HG03457 (cell line): ENCODE measurements around the gene SLC5A9.

ENCODE experiments used
- ATAC-seq: cut with Tn5 transposase; IDR thresholded peaks from one replicate; pipeline ENCODE4 v1.9.1; 2021; ENCODE audit warnings: moderate number of reproducible peaks; ENCODE audit not compliant: unreplicated experiment

Gene SLC5A9

DNA sequence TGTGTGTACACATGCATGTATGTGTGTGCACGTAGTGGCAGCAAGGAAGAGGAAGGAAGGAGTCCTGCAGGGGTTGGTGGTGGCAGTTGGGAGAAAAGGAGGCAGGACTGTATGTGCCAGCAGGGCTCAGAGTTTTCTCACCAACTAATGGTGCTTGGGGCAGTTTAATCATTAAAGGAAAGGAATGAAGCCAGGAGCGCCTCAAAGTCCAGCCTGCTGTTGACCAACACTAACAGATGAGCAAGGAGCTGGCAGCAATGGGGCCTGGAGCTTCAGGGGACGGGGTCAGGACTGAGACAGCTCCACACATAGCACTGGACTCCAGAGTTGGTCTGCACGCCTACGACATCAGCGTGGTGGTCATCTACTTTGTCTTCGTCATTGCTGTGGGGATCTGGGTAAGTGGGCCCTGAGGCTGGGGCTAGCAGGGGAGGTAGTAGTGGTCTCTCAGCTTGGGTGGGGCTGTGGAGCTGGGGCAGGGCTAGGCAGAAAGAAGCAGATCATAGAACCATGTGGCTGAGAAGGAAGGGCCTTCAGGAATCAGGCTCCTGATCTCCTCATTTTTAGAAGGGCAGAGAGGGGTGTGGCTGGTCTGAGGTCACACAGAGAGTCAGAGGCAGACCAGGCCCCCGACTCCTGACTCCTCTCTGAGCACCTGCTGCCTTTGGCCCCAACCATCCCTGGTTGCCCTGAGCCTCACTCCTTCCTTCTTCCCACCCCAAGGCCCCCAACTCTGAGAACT is at the start of gene SLC5A9:
Gene SLC5A9, plus strand, starts transcription at position 216 of the 742 bp plus-strand sequence. Its CDS starts 21 bp downstream, at position 237.
- no peak for ATAC-seq

DNA sequence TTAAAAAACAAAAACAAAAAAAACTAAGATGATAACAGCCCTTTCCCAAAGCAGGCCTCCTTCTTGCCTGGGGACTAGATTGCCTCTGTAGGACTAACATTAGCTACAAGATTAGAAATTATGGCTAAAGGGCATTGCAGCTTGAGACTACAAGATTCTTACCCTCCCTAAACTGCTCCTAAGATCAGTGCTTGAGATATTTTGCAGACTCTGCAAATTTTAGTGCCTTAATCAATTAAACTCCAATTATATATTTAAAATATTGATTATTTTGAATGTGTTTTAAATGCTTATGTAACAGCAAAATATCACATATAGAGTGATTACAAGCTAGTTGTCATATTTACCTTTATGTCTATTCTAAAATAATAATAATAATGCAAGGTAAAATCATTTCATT is 47.4 kb upstream of the SLC5A9 start:
- no peak for ATAC-seq

DNA sequence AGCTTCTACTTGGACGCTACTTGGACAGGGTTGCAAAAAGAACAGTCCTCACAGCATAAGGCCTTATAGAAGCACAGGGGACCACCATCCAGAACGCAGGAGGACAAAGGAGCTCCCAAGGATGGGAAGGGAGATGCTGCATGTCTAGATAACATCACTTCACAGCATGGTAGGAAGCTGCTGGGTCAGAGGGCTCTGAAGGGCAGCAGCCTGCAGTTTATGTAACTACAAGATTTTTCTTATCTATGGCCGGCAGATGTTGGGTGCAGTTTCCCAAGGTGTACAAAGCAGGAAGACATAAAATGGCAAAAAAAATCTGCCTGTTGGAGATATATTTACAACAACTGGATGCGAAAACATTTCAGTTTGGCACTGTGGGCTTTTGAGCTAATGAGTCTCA is 45.3 kb upstream of the SLC5A9 start:
- no peak for ATAC-seq

DNA sequence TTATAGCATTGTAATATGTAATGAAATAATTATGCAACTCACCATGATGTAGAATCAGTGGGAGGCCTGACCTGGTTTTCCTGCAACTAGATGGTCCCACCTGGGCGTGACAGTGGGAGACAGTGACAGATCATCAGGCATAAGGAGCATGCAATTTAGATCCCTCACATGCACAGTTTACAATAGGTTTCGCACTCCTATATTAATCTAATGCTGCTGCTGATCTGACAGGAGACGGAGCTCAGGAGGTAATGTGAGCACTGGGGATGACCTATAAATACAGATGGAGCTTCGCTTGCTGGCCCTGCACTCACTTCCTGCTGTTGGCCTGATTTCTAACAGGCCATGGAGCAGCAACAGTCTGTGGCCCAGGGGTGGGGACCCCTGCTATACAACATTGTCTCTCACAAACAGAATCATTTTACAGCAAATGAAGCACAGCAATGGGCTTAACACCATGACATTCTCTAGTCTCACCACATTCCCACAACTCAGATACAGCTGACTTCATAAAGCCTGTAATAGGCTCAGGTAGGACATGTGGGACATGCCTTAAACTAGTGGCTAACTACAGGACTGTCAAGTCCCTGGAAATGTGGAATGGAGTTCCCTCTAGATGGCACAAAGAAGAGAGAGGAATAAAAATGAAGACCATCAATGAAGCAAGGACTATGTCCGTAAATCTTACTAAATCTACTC is 40.7 kb upstream of the SLC5A9 start:
- ATAC-seq, result no peak

DNA sequence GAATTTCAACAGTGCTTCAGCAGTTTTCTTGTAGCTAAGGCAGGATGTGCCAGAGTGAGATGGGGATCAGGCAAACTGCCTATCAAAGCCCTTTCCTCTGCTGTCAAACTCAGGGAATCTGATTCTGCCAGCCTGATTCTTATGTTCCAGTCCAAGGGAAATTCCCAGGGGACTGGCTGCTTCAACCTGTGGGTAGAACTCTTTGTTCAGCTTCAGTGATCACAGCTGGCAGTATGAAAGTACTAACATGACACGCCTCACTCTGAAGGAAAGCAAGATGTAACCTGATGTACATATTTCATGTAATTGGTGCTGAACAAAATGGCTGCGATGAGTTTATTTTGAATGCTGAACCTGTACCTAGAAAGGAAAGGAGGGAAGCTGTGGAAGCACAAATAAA is 40.1 kb upstream of the SLC5A9 start:
- ATAC-seq, result no peak

DNA sequence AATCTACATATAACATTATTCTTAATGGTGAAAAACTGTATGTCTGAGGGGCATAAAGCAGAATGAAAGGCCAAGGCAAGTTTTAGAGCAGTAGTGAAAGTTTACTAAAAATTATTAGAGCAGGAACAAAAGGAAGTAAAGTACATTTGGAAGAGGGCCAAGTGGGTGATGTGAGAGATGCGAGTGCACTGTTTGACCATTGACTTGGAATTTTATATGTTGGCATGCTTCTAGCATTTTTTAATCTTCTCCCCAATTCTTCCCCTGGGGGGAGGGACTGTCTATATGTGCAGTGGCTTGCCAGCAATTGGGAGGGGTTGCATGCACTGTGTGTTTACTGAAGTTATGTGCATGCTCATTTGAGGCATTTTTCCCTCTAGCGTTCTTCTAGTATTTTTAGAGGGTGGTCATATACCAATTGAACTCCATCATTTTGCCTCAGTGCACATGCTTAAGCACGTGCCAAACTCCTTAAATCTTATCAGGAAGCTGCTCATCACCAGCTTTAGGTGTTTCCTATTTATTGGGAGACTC is 36.1 kb upstream of the SLC5A9 start:
- no peak for ATAC-seq

DNA sequence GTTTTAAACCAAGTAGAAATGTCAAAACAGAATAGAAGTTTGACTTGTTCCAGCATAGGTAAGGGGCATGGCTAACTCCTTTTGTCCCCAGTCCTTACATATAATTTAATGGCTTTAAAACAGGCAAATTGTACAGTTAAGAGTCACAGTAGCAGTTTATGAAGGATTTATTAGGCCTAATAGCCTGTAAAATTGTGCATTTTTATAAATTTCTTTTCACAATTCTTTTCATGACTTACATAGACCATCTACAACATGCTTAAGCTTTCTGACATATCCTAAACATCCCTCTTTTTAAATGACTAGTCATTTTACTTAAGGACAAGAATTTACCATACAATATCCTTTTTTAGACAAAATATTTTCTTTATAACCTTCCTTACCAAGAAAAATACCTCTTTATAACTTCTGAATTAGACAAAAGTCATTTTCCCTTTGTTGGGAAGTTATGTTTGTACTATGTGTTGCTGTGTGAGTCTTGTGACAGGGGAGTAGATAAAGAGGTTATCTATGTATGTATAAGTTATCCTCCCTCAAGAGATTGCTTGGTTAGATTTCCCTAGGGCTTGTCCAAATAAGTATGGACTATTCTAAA is 34.5 kb upstream of the SLC5A9 start:
- ATAC-seq, result no peak

DNA sequence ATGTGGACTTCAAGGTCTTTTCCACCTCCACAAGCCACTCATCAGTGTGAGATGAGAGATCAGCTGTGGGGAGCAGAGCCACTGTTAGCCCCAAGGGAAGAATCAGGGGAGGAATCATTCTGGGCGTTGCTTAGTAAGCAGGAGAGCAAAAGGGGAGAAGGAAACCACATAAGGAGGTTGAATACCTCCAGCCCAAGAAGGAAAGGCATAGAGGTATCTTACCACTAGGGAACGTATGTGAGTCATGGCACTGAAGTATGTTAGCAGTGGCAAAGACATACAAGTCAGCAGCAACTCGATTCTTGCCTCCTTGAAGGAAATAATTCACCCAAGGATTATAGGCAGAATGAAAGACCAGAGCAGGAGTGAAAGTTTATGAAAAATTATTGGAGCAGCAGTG is 31.6 kb upstream of the SLC5A9 start:
- ATAC-seq, result no peak

DNA sequence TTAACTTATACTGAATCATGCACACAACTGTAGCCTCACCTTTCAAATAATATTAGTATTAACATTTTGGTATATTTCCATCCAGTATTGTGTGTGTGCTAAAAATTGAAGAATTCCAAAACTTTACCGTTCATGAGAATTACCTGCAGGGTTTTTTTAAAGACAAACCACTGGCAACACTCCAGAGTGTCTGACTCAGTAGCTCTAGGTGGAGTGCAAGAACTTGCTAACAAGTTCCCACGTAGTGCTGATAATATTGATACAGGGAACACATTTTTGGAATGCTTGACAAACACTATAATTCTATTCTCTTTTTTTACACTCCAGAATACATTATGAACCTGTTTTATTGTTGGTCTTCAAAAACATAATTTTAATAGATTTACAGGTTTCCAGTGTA is 27.7 kb upstream of the SLC5A9 start:
- no peak for ATAC-seq

DNA sequence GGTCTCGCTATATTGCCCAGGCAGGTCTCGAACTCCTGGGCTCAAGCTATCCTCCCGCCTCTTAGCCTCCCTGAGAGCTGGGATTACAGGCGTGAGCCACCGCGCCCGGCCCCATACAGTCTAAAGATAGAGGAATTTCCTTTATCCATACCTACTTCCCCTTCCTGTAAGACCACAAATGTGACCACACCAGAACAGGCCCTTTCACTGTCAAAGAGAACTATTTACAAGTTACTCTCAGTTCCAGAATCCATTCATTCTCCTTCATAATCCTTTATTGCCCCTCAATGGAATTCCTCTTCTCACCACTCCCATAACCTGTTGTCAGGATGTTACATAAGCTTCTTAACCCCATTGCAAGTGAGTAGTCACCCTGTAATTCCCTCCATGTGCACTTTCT is 26.3 kb upstream of the SLC5A9 start:
- no peak for ATAC-seq

DNA sequence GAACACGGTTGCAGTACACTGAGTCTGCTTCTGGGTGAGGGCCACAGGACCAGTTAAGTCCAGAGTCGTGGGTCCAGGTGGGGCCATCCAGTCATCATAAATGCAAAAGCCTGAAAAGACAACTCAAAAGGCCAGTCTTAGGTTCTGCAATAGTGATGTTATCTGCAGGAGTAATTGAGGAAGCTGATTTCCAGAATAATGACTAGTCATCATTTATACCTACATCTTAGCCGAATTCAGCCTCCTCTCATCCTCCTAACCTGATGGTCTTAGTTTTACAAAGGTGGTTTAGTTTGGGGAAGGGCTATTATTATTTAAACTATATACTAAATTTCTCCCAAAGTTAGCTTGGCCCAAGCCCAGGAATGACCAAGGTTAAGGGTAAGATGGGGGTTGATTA is 23.5 kb upstream of the SLC5A9 start:
- ATAC-seq, result no peak

DNA sequence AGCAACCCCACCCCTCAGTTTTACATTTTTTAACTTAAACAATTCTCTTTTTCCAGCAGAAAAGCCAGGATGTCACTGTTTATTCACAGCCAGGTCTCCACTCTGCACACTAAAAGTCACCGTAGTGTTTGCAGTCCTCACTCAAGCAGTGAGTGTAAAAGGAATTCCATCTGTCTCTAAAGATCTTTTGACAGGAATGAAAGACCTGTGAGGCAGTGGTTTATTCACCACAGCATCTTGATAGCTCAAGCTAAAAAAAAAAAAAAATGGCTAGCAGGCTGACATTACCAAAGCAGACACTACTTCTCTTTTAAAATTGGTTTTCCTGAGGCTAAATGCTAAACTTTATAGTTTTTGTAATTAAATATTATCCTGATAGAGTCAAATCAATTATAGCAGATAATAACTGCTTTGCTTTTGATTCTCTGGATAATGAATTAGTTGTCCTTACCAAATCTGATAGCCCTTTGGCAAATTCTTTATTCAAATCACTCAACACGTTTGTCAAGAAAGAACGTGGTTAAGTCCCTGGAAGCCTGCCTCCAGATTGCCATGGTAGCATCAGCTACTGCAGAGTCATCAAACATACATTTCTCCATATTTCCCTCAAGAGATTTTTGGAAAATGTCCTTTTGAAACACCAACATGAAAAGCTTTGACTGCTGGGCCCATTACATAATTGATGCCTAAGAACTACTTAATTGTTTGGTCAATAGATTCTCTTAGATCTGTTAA is 22.2 kb upstream of the SLC5A9 start:
- no peak for ATAC-seq

DNA sequence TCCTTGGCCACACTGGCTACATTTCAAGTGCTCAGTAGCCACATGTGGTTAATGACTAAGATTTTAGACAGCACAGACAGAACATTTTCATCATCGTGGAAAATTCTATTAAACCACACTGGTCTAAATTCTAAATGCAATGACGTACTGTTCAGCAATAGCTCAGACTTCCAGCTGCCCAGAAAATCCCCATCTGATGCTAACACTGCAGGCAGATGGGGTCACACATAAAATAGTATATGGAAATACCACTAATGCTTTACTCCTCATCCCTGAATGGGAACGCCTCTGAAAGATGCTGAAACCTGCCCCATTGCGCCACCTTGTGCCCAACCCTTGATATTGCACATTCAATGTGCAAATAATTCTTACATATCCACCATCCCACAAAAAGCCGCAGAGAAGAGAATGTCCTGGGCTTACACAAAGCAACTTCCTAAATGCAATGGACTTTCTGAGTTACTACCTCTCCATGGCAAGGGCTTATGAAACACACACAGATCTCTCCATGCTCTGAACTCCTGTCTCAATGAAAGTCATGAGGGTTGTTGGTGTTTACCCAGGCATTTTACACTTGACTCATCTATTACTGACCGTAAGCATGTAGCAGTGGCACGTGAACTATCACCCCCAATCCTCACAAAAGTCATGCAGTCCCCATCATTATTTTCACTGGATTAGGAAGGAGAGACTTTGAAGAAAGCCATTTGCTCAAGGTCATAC is 20.3 kb upstream of the SLC5A9 start:
- ATAC-seq, result no peak

DNA sequence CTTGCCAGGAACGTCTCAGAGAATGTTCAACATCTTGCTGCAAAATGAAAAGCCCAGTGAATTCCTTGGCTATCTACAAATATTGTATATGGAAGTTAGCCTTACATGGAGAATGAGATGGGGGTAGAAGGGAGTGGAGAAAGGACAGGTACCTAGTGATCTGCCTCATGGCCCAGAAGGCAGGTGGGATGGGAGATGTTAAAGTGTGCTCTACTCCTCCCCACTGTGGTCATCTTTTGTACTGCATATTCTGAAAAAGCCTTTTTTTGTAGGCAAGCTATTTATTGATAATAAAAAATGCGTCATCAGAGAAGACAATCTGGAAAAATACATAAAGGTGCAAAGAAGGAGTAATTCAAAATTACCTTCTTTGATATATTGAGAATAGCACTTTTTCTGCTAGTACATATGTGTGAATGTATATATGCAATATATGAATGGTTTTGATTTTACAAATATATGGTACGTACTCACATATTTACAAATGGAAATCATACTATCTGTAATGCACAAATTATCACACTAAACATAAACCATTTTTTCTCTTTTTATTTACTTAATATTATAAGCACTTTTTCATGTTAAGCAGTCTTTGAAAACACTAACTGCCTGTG is 19.1 kb upstream of the SLC5A9 start:
- ATAC-seq, result no peak

DNA sequence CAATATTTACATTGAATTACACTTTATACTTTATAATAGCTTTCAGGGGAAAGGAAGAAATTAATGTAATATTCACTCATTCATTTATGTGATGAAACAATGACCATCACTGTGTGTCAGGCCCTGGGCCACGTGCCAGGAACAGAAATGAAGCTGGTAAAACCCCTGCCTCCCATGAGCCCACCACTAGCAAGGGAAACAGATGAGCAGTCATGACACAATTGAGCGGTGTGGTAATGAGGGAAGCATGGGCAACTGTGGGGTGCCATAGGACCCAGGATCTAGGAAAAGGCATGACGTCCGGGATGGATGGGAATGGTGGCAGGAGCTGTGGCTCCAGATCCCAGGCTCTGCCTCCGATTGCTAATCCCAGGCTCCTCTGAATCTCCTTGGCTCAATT is 17.0 kb upstream of the SLC5A9 start:
- no peak for ATAC-seq

DNA sequence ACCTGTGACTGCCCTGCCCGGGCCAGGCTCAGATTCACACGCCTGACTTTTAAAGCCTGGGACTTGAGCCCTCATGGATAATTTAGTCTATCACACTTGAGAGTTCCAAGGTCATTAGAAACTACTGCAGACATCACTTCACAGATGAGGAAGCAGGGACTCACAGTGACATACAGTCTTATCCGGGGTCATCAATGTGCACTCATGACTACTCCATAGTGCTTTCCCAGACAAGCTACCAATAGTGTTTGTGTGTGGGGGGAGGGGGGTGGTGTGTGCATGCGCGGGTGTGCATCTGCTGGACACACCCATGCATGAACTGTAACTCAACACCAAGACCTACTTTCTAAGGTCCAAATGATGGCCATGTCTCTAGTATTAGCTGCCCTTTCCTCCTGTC is 16.1 kb upstream of the SLC5A9 start:
- no peak for ATAC-seq

DNA sequence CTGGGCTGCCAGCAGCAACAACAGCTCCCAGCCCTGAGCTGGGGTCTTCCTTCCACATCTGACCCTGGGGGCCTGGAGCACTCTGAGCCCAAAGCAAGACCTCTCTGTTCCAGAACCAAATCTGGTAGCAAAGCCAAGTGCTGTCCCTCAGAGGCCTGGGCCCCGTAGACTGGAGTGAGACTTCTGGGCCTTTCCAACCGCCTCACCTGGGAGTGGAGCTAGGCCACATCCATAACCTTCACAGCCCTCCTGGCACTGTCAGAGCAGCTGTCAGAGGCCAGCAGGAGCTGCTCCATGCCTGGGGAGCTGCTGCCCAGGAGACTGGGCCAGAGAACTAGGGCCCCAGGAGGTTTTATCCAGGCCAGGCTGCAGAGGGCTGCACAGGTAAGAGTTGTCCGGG is 15.4 kb upstream of the SLC5A9 start:
- ATAC-seq, result no peak

DNA sequence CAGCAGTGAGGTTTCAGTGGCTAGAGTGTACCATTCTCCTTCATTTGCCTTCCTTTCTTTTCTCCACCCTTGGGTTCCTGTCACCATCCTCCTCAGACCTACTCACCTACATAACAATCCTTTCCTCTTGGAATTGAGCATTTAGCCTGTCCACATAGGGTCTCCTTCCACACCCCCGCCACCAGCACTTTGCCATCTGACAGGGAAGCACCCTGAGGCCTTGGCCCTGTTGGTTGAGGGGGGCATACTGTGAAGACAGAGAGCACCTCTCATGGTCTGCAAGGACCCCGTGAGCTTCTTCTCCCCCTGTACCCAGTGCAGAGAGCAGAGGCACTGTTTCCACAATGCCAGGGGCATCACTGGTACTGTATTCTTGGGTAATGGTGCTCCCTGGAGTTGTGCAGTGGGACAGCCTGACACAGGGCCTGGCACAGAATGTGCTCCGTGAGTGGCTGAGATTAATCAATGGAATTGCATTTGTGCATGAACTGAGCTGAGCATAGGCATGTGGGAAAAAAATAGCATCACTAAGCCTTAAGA is 14.9 kb upstream of the SLC5A9 start:
- no peak for ATAC-seq

DNA sequence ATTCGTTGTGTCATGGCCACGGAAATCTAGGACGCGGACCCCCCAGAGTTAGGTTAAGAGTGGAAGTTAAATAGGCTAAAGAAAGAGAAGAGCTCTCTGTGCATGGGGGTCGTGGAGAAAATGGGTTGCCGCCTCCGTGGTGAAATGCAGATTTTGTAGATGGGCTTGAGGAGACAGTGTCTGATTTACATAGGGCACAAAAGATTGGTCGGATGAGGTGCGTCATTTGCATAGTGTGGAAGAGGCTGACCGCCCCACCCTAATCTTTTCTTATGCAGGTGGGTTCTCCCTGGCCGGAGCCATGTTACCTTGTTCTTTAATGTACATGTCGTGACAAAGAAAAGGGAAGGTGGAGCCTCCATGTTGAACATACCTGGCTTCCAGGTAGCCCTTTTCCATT is 14.3 kb upstream of the SLC5A9 start:
- ATAC-seq, result no peak

DNA sequence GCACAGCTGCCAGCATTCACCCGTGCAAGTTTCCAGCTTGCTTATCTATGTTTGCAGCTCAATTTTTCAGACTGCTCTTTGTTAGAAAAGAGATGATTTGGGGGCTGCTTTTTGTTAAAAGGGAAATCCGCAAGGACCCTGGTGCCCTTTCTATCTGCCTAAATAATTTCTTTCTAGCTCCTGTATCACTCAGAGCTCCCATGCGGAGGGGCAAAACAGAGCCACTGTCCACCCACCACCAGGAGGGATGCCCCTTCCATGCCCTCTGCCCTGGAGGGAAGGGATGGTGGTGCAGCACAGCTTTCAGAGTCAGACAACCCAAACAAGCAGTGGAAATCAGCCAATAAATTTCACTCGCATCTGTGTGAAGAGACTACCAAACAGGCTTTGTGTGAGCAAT is 13.9 kb upstream of the SLC5A9 start:
- ATAC-seq, result no peak
